HEK293 (cell line): ENCODE data around the gene BCL11B.

Source experiments
- CTCF ChIA-PET: fragments of 350-600 bp; formaldehyde crosslinking; extraction: SDS; loops from one replicate; lab custom pipeline; 2021; ENCODE audit warnings: antibody characterized with exemption; lab: Yijun Ruan, JAX
- POLR2A ChIA-PET: fragments of 300-600 bp; formaldehyde crosslinking; extraction: SDS; loops from one replicate; lab custom pipeline; 2020; ENCODE audit warnings: antibody characterized with exemption, inconsistent platforms; lab: Yijun Ruan, JAX
- H3K27ac ChIP-seq: fragments of 200-500 bp; sonication (Bioruptor generic); 2 replicates; pipeline ENCODE4 v1.5.1; 2014; ENCODE audit warnings: low read depth, low read length, control low read depth, inconsistent platforms; ENCODE audit errors: extremely low read depth
- H3K36me3 ChIP-seq, 2 experiments: fragments of 200-500 bp in 1 of 2; sonication (Bioruptor generic) in 1 of 2; 1 replicate in 1 of 2; 2 replicates in 1 of 2; pipeline ENCODE4 v1.5.1; 2014 to 2017; ENCODE audit warnings: inconsistent platforms in 2 of 2, low read length in 2 of 2; ENCODE audit not compliant: control insufficient read depth in 2 of 2, insufficient read depth in 1 of 2
- H3K4me1 ChIP-seq: fragments of 200-500 bp; sonication (Bioruptor generic); 2 replicates; pipeline ENCODE4 v1.5.1; 2014; ENCODE audit warnings: mild to moderate bottlenecking, low read length, inconsistent platforms; ENCODE audit not compliant: control insufficient read depth, insufficient read depth
- H3K4me3 ChIP-seq: 2 replicates; pipeline ENCODE4 v1.5.1; 2011; ENCODE audit warnings: low read depth, mild to moderate bottlenecking, control low read depth, low read length, moderate library complexity
- H3K9me3 ChIP-seq: fragments of 200-500 bp; sonication (Bioruptor generic); 2 replicates; pipeline ENCODE4 v1.5.1; 2014; ENCODE audit warnings: low read depth, low read length, inconsistent platforms; ENCODE audit not compliant: control insufficient read depth, insufficient read depth
- HOXC10 ChIP-seq: sonication (generic); formaldehyde crosslinking; IDR thresholded peaks from 2 replicates; pipeline ENCODE4 v1.8.1; 2023; ENCODE audit warnings: mild to moderate bottlenecking, missing genetic modification reagents
- PRDM10 ChIP-seq: fragments of 450-650 bp; formaldehyde crosslinking; IDR thresholded peaks from 2 replicates; pipeline ENCODE4 v1.5.1; 2016; ENCODE audit warnings: missing biosample characterization, missing genetic modification characterization
- YY2 ChIP-seq: fragments of 450-650 bp; formaldehyde crosslinking; IDR thresholded peaks from 2 replicates; pipeline ENCODE4 v1.5.1; 2016; ENCODE audit warnings: missing biosample characterization, missing genetic modification characterization
- ZBTB10 ChIP-seq: fragments of 450-650 bp; formaldehyde crosslinking; IDR thresholded peaks from 2 replicates; pipeline ENCODE4 v1.5.1; 2016; ENCODE audit warnings: missing biosample characterization, missing genetic modification characterization
- ZBTB44 ChIP-seq: fragments of 450-650 bp; IDR thresholded peaks from 2 replicates; pipeline ENCODE4 v1.5.1; 2018; ENCODE audit warnings: missing biosample characterization, mild to moderate bottlenecking, missing genetic modification characterization
- ZFHX2 ChIP-seq: fragments of 450-650 bp; formaldehyde crosslinking; conservative IDR thresholded peaks from 2 replicates; pipeline ENCODE4 v1.5.1; 2016; ENCODE audit warnings: missing biosample characterization, missing genetic modification characterization
- ZFP37 ChIP-seq: fragments of 450-650 bp; formaldehyde crosslinking; IDR thresholded peaks from 2 replicates; pipeline ENCODE4 v1.5.1; 2016; ENCODE audit warnings: missing biosample characterization, missing genetic modification characterization
- ZNF2 ChIP-seq: fragments of 450-650 bp; formaldehyde crosslinking; IDR thresholded peaks from 2 replicates; pipeline ENCODE4 v1.5.1; 2016; ENCODE audit warnings: missing biosample characterization, missing genetic modification characterization
- ZNF26 ChIP-seq: fragments of 450-650 bp; formaldehyde crosslinking; IDR thresholded peaks from 2 replicates; pipeline ENCODE4 v1.5.1; 2016; ENCODE audit warnings: missing biosample characterization, missing genetic modification characterization
- ZNF37A ChIP-seq: fragments of 450-650 bp; IDR thresholded peaks from 2 replicates; pipeline ENCODE4 v1.5.1; 2018; ENCODE audit warnings: missing biosample characterization, missing genetic modification characterization
- ZNF473 ChIP-seq: fragments of 450-650 bp; formaldehyde crosslinking; IDR thresholded peaks from 2 replicates; pipeline ENCODE4 v1.5.1; 2017; ENCODE audit warnings: missing biosample characterization, missing genetic modification characterization
- ZNF530 ChIP-seq: fragments of 450-650 bp; formaldehyde crosslinking; IDR thresholded peaks from 2 replicates; pipeline ENCODE4 v1.5.1; 2016; ENCODE audit warnings: low read depth, missing biosample characterization, missing genetic modification characterization
- ZNF600 ChIP-seq: fragments of 450-650 bp; formaldehyde crosslinking; IDR thresholded peaks from 2 replicates; pipeline ENCODE4 v1.5.1; 2016; ENCODE audit warnings: missing biosample characterization, missing genetic modification characterization
- ZNF701 ChIP-seq: fragments of 450-650 bp; formaldehyde crosslinking; IDR thresholded peaks from 2 replicates; pipeline ENCODE4 v1.5.1; 2016; ENCODE audit warnings: missing biosample characterization, missing genetic modification characterization
- TF ChIP-seq, protein P1 (sequence below): fragments of 450-650 bp; formaldehyde crosslinking; IDR thresholded peaks from 2 replicates; pipeline ENCODE4 v1.5.1; 2016; ENCODE audit warnings: missing biosample characterization, missing genetic modification characterization
- TF ChIP-seq, protein P2 (sequence below): fragments of 450-650 bp; formaldehyde crosslinking; IDR thresholded peaks from 2 replicates; pipeline ENCODE4 v1.5.1; 2017; ENCODE audit warnings: missing biosample characterization, missing genetic modification characterization

Gene BCL11B

GRCh38 chr14:99296517-99296916, 24.5 kb upstream of the BCL11B start:
- H3K27ac ChIP-seq: no peak overlapping the region
- CTCF ChIA-PET: no interaction called here

More at GRCh38 chr14:99296517-99296916, 24.5 kb upstream of the BCL11B start:
- no peaks in the 10 kb centered on the region for H3K36me3 ChIP-seq
- POLR2A ChIA-PET: no interaction called here
- H3K4me3 ChIP-seq: no peak overlapping the region
- H3K4me1 ChIP-seq: no peaks in the 10 kb centered on the region
- TF ChIP-seq ZBTB44: no peak
- TF ChIP-seq, protein P1, sequence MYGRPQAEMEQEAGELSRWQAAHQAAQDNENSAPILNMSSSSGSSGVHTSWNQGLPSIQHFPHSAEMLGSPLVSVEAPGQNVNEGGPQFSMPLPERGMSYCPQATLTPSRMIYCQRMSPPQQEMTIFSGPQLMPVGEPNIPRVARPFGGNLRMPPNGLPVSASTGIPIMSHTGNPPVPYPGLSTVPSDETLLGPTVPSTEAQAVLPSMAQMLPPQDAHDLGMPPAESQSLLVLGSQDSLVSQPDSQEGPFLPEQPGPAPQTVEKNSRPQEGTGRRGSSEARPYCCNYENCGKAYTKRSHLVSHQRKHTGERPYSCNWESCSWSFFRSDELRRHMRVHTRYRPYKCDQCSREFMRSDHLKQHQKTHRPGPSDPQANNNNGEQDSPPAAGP (tag by site-specific recombination): no peak
- TF ChIP-seq ZNF37A (tag by site-specific recombination): no peak
- TF ChIP-seq ZNF600 (tag by site-specific recombination): no peak
- no peak for TF ChIP-seq ZNF701 (tag by site-specific recombination)
- no peak for TF ChIP-seq ZFHX2
- TF ChIP-seq ZNF26 (tag by site-specific recombination): no peak
- TF ChIP-seq ZNF2: no peak
- TF ChIP-seq YY2 (tag by site-specific recombination): no peak
- TF ChIP-seq ZBTB10 (tag by site-specific recombination): no peak
- no peak for TF ChIP-seq PRDM10
- TF ChIP-seq, protein P2, sequence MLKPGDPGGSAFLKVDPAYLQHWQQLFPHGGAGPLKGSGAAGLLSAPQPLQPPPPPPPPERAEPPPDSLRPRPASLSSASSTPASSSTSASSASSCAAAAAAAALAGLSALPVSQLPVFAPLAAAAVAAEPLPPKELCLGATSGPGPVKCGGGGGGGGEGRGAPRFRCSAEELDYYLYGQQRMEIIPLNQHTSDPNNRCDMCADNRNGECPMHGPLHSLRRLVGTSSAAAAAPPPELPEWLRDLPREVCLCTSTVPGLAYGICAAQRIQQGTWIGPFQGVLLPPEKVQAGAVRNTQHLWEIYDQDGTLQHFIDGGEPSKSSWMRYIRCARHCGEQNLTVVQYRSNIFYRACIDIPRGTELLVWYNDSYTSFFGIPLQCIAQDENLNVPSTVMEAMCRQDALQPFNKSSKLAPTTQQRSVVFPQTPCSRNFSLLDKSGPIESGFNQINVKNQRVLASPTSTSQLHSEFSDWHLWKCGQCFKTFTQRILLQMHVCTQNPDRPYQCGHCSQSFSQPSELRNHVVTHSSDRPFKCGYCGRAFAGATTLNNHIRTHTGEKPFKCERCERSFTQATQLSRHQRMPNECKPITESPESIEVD (tag by site-specific recombination): no peak
- TF ChIP-seq ZNF473 (tag by site-specific recombination): no peak
- TF ChIP-seq ZFP37 (tag by site-specific recombination): no peak
- TF ChIP-seq HOXC10 (CRISPR knock-in tag): no peak
- no peak for TF ChIP-seq ZNF530
- H3K9me3 ChIP-seq: no peaks in the 10 kb centered on the region; the same call in 1 of the 2 replicates
